T-helper 2 cell (primary cell): ENCODE data around the gene SHC4.
A peak's percentile ranks its signal among the peaks of the same experiment; 100 is the strongest.
"Not testable (repeated sequence)": the region's sequence is repeated elsewhere in the genome, so short reads cannot be mapped to it uniquely, and the experiment has no call there.

ENCODE experiments used
- DNase-seq, 5 experiments: peaks; one replicate each; pipeline versions ENCODE4 v3.0.0 to v3.0.0-alpha.2; 2012 to 2022

The SHC4 gene

GRCh38 chr15:48792408-48792807, 171.3 kb downstream of the SHC4 start:
- DNase-seq: no peak

- not testable (repeated sequence) for DNase-seq
Observed at GRCh38 chr15:48790466-48791115, 173.1 kb downstream of the SHC4 start.

GRCh38 chr15:48785712-48786111, 178.0 kb downstream of the SHC4 start:
- no peak for DNase-seq

GRCh38 chr15:48785195-48785594, 178.5 kb downstream of the SHC4 start:
- no peak for DNase-seq

- no peak for DNase-seq
Observed at GRCh38 chr15:48784756-48785155, 179.0 kb downstream of the SHC4 start.

GRCh38 chr15:48782911-48783310, 180.8 kb downstream of the SHC4 start:
- DNase-seq: no peak

GRCh38 chr15:48781481-48782081, 182.1 kb downstream of the SHC4 start:
- no peak for DNase-seq

- no peak for DNase-seq
Observed at GRCh38 chr15:48781017-48781416, 182.7 kb downstream of the SHC4 start.

- DNase-seq: no peak
Observed at GRCh38 chr15:48778331-48778730, 185.4 kb downstream of the SHC4 start.

- DNase-seq: no peak
Observed at GRCh38 chr15:48777645-48778330, 185.9 kb downstream of the SHC4 start.

- DNase-seq: no peak
Observed at GRCh38 chr15:48775546-48775945, 188.2 kb downstream of the SHC4 start.

- peak in 1 of 5 experiments; percentile 66 for DNase-seq
Observed at GRCh38 chr15:48774484-48774883, 189.2 kb downstream of the SHC4 start.
